ENCODE measurements around the gene RPGR. TPM values are rescaled to one million over a fixed set of nuclear protein-coding genes. Genes with fewer than 3 reads are reported as not detected.

RPGR gene
- total and polyA plus RNA-seq, 2 experiments from 2014 or later, result 7.4 to 36.3 TPM

DNA sequence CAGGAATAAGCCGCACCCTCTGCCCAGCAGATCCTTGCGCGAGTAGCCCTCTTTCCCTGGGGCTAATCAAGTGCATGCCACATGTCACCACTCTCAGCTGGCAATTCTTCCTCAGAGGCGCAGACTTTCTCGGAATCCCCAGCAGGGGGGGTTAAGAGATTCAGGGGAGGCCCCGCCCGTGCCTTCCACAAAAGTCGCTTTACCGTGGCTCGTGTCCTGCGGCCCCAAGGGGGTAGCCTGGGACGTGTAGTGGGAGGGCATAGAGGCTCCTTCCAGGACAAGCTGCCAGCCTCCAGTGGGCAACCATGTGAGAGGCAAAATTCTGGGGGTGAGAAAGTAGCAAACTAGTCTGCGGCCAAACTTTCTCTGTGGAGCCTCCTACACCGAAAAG, 107.3 kb downstream of the RPGR start:
- Histone ChIP-seq H3K9me2 (ENCODE audit: insufficient read depth) (no peaks in the 10 kb centered on the region), H3K79me2 (replicated peaks; ENCODE audit: insufficient read depth) (no peaks in the 10 kb centered on the region), H3K36me3 (ENCODE audit: insufficient read depth) (no peaks in the 10 kb centered on the region), H3K27me3 (ENCODE audit: insufficient read depth) (peaks cover 24% of the 10 kb centered on the region), H3K4me1 (ENCODE audit: insufficient read depth) (peaks cover 7% of the 10 kb centered on the region), H4K20me1 (replicated peaks; ENCODE audit: insufficient read depth) (no peaks in the 10 kb centered on the region), H2AFZ (0 out of 2 replicates have a peak overlapping the region, but pooled peaks have one; percentile 74), H3F3A (replicated peaks; ENCODE audit: low read depth) (no peaks in the 10 kb centered on the region), H3K27ac (ENCODE audit: low read depth) (no peak overlapping the region), H3K4me3 (peak overlapping the region; percentile 57), H3K4me2 (peak overlapping the region; percentile 84)
- peak; percentile 70 for ATAC-seq
- H3K27me3 Mint-ChIP-seq (ENCODE audit: insufficient read depth, low read depth, poor library complexity), result peaks cover 10% of the 10 kb centered on the region
- peak overlapping the region; percentile 80 for H3K4me3 Mint-ChIP-seq
- TF ChIP-seq, protein P1, sequence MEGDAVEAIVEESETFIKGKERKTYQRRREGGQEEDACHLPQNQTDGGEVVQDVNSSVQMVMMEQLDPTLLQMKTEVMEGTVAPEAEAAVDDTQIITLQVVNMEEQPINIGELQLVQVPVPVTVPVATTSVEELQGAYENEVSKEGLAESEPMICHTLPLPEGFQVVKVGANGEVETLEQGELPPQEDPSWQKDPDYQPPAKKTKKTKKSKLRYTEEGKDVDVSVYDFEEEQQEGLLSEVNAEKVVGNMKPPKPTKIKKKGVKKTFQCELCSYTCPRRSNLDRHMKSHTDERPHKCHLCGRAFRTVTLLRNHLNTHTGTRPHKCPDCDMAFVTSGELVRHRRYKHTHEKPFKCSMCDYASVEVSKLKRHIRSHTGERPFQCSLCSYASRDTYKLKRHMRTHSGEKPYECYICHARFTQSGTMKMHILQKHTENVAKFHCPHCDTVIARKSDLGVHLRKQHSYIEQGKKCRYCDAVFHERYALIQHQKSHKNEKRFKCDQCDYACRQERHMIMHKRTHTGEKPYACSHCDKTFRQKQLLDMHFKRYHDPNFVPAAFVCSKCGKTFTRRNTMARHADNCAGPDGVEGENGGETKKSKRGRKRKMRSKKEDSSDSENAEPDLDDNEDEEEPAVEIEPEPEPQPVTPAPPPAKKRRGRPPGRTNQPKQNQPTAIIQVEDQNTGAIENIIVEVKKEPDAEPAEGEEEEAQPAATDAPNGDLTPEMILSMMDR (conservative IDR thresholded peaks at IDR 0.05; ENCODE audit: low read depth in 2 of 2), result peak; percentile 24; a peak in 2 of 4 replicates
- TF ChIP-seq, protein P2, sequence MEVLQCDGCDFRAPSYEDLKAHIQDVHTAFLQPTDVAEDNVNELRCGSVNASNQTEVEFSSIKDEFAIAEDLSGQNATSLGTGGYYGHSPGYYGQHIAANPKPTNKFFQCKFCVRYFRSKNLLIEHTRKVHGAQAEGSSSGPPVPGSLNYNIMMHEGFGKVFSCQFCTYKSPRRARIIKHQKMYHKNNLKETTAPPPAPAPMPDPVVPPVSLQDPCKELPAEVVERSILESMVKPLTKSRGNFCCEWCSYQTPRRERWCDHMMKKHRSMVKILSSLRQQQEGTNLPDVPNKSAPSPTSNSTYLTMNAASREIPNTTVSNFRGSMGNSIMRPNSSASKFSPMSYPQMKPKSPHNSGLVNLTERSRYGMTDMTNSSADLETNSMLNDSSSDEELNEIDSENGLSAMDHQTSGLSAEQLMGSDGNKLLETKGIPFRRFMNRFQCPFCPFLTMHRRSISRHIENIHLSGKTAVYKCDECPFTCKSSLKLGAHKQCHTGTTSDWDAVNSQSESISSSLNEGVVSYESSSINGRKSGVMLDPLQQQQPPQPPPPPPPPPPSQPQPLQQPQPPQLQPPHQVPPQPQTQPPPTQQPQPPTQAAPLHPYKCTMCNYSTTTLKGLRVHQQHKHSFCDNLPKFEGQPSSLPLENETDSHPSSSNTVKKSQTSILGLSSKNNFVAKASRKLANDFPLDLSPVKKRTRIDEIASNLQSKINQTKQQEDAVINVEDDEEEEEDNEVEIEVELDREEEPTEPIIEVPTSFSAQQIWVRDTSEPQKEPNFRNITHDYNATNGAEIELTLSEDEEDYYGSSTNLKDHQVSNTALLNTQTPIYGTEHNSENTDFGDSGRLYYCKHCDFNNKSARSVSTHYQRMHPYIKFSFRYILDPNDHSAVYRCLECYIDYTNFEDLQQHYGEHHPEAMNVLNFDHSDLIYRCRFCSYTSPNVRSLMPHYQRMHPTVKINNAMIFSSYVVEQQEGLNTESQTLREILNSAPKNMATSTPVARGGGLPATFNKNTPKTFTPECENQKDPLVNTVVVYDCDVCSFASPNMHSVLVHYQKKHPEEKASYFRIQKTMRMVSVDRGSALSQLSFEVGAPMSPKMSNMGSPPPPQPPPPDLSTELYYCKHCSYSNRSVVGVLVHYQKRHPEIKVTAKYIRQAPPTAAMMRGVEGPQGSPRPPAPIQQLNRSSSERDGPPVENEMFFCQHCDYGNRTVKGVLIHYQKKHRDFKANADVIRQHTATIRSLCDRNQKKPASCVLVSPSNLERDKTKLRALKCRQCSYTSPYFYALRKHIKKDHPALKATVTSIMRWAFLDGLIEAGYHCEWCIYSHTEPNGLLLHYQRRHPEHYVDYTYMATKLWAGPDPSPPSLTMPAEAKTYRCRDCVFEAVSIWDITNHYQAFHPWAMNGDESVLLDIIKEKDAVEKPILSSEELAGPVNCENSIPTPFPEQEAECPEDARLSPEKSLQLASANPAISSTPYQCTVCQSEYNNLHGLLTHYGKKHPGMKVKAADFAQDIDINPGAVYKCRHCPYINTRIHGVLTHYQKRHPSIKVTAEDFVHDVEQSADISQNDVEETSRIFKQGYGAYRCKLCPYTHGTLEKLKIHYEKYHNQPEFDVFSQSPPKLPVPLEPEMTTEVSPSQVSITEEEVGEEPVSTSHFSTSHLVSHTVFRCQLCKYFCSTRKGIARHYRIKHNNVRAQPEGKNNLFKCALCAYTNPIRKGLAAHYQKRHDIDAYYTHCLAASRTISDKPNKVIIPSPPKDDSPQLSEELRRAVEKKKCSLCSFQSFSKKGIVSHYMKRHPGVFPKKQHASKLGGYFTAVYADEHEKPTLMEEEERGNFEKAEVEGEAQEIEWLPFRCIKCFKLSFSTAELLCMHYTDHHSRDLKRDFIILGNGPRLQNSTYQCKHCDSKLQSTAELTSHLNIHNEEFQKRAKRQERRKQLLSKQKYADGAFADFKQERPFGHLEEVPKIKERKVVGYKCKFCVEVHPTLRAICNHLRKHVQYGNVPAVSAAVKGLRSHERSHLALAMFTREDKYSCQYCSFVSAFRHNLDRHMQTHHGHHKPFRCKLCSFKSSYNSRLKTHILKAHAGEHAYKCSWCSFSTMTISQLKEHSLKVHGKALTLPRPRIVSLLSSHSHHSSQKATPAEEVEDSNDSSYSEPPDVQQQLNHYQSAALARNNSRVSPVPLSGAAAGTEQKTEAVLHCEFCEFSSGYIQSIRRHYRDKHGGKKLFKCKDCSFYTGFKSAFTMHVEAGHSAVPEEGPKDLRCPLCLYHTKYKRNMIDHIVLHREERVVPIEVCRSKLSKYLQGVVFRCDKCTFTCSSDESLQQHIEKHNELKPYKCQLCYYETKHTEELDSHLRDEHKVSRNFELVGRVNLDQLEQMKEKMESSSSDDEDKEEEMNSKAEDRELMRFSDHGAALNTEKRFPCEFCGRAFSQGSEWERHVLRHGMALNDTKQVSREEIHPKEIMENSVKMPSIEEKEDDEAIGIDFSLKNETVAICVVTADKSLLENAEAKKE (CRISPR knock-in tag; IDR thresholded peaks at IDR 0.05), result no peak
- TF ChIP-seq STAT1 (IDR thresholded peaks at IDR 0.05; ENCODE audit: unreplicated experiment), result no peak
- no peak for TF ChIP-seq EZH2phosphoT487 (IDR thresholded peaks at IDR 0.05; ENCODE audit: unreplicated experiment)
- TF ChIP-seq EZH2 (IDR thresholded peaks at IDR 0.05; ENCODE audit: low read depth, unreplicated experiment), result no peak
- no peak for TF ChIP-seq ZNF331 (CRISPR knock-in tag; IDR thresholded peaks at IDR 0.05; ENCODE audit: low read depth)
- no peak for TF ChIP-seq POLR2AphosphoS5 (IDR thresholded peaks at IDR 0.05; ENCODE audit: low read depth)
- H3K9me3 Mint-ChIP-seq, result no peaks in the 10 kb centered on the region
- peak; percentile 63 for DNase-seq (ENCODE audit: low spot score)
- peaks cover 12% of the 10 kb centered on the region; the same call in 2 of the 3 replicates for H3K4me1 Mint-ChIP-seq
- no peaks in the 10 kb centered on the region for H3K36me3 Mint-ChIP-seq (ENCODE audit: low read depth)
- no peak overlapping the region for H3K27ac Mint-ChIP-seq

Small RNA genes lying within 50 kb of the gene (small RNA-seq; reads per million reads assigned to genes)
- not detected for gene RF00322 (ENCODE audit: low replicate concordance)

Other genes starting within 250 kb of the RPGR start
- 12.5 and 16.9 TPM in 2 replicates for gene SRPX, start 106.6 kb downstream of the RPGR start, total RNA-seq (2014; rRNA removed; shearing (Covaris generic))
- gene SRPX, start 106.6 kb downstream of the RPGR start, polyA plus RNA-seq (2016; fragmentation: Nextera tagmentation; extraction: Ambion mirVana), result 14.3 and 16.5 TPM in 2 replicates
- gene OTC, start 25.1 kb upstream of the RPGR start, total RNA-seq (2014; rRNA removed; shearing (Covaris generic)), result not detected in 2 replicates
- gene OTC, start 25.1 kb upstream of the RPGR start, polyA plus RNA-seq (2016; fragmentation: Nextera tagmentation; extraction: Ambion mirVana), result not detected in 2 replicates
- 5.9 and 7.2 TPM in 2 replicates for gene TSPAN7, start 234.0 kb upstream of the RPGR start, total RNA-seq (2014; rRNA removed; shearing (Covaris generic))
- gene TSPAN7, start 234.0 kb upstream of the RPGR start, polyA plus RNA-seq (2016; fragmentation: Nextera tagmentation; extraction: Ambion mirVana), result 10.4 and 11.5 TPM in 2 replicates